Measurements from ENCODE around the gene ECI2.

Gene ECI2

DNA sequence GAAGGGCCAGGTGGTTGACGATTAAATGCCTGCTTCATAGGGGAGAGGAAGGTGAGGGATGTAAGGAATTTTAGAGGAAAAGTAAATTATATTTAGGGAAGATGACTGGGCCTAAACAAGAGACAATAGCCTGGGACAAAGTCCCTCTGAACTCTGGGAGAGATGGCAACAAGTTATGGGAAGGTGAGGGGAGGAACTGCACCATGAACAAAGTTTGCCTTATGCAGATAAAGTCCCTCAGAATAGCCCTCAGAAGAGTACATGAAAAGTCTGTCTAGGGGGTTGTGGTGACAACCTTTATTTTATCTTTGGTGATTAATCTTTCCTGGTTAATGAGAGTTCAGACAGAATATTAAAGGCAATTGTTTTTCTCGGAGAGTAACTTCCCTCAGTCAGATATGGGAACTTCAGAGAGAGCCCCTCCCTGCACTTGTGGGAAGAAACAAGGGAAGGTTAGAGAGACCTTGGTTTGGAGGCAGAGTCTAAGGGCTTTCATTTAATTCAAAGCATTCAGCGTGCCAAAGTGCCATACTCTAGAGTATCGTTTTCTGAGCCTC lies 29.3 kb downstream of the ECI2 start:
- Histone ChIP-seq H3K36me3 (ENCODE audit: insufficient read depth, low read length) (no peaks in the 10 kb centered on the region), H4K20me1 (ENCODE audit: insufficient read depth, low read length) (no peaks in the 10 kb centered on the region), H2AFZ (ENCODE audit: low read depth, low read length) (no peak overlapping the region), H3K9me3 (ENCODE audit: insufficient read depth, low read length, severe bottlenecking) (no peaks in the 10 kb centered on the region), H3K4me2 (ENCODE audit: insufficient read depth, low read length) (no peak overlapping the region), H3K79me2 (ENCODE audit: insufficient read depth, low read length) (no peaks in the 10 kb centered on the region), H3K4me3 (ENCODE audit: low read depth in 1 of 2, low read length in 2 of 2) (no peak overlapping the region), H3K27ac (ENCODE audit: low read length) (no peak overlapping the region), H3K9ac (ENCODE audit: low read depth, low read length) (no peak overlapping the region), H3K4me1 (ENCODE audit: insufficient read depth, low read length) (no peaks in the 10 kb centered on the region), H3K27me3 (ENCODE audit: insufficient read depth, low read length, poor library complexity) (no peaks in the 10 kb centered on the region)
- TF ChIP-seq EZH2 (IDR thresholded peaks at IDR 0.05; ENCODE audit: borderline replicate concordance, low read depth, low read length, severe bottlenecking) = no peak
- TF ChIP-seq, protein P1, sequence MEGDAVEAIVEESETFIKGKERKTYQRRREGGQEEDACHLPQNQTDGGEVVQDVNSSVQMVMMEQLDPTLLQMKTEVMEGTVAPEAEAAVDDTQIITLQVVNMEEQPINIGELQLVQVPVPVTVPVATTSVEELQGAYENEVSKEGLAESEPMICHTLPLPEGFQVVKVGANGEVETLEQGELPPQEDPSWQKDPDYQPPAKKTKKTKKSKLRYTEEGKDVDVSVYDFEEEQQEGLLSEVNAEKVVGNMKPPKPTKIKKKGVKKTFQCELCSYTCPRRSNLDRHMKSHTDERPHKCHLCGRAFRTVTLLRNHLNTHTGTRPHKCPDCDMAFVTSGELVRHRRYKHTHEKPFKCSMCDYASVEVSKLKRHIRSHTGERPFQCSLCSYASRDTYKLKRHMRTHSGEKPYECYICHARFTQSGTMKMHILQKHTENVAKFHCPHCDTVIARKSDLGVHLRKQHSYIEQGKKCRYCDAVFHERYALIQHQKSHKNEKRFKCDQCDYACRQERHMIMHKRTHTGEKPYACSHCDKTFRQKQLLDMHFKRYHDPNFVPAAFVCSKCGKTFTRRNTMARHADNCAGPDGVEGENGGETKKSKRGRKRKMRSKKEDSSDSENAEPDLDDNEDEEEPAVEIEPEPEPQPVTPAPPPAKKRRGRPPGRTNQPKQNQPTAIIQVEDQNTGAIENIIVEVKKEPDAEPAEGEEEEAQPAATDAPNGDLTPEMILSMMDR (IDR thresholded peaks at IDR 0.05; ENCODE audit: borderline replicate concordance, extremely low read depth, low read length, poor library complexity, severe bottlenecking) = no peak
- DNase-seq = no peak
- ATAC-seq (ENCODE audit: insufficient read depth, low read depth) = no peak

DNA sequence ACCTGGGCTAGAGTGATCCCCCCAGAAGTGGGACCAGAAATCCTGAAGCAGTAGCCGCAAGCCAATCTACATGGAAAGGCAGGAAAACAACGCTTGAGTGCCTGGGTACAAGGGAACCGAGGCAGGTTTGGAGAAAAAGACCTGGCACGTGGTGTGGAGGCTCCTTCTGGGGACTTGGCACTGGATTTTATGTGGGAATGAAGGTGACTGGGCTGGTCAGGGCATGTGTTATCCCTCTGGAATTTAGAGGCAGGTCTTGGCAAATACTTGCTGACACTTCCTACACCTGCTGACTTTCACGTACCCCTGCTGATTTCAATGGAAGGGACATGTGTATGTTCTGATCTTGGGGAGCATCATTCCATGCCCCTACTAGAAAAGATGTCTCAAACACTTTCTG lies 31.4 kb downstream of the ECI2 start:
- H2AFZ ChIP-seq (ENCODE audit: low read depth, low read length) = no peak overlapping the region

DNA sequence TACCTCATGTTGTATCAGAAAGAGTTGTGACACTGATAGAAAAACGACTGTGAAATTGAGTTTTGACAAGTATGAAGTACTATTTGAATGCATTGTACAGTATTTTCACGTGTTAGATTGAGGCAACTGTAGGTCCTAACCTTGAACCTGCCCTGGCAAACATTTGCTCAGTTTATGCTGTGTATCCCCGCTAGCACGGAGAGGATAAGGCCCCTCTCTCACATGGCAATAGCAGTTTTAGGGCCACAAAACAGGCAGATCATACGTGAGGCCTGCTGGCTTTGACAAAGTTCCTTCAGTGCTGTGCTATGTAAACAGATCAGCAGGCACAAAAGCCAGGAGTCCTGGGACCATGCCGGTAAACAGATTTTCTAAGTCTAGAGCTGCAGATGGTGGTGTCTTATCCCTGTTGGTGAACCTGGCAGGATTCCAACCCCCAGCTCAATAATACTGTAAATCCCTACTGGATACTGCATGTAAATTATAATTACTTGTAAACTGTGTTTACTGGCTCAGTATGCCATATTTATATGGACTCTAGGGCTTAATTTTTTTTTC lies 32.6 kb downstream of the ECI2 start:
- Histone ChIP-seq H3K79me2 (ENCODE audit: insufficient read depth, low read length) (no peaks in the 10 kb centered on the region), H4K20me1 (ENCODE audit: insufficient read depth, low read length) (no peaks in the 10 kb centered on the region), H2AFZ (ENCODE audit: low read depth, low read length) (no peak overlapping the region), H3K36me3 (ENCODE audit: insufficient read depth, low read length) (no peaks in the 10 kb centered on the region), H3K27ac (ENCODE audit: low read length) (no peak overlapping the region), H3K9me3 (ENCODE audit: insufficient read depth, low read length, severe bottlenecking) (no peaks in the 10 kb centered on the region), H3K27me3 (ENCODE audit: insufficient read depth, low read length, poor library complexity) (no peaks in the 10 kb centered on the region), H3K4me3 (ENCODE audit: low read depth in 1 of 2, low read length in 2 of 2) (no peak overlapping the region), H3K9ac (ENCODE audit: low read depth, low read length) (no peak overlapping the region), H3K4me2 (ENCODE audit: insufficient read depth, low read length) (no peak overlapping the region), H3K4me1 (ENCODE audit: insufficient read depth, low read length) (no peaks in the 10 kb centered on the region)
- no peak for TF ChIP-seq EZH2 (IDR thresholded peaks at IDR 0.05; ENCODE audit: borderline replicate concordance, low read depth, low read length, severe bottlenecking)
- TF ChIP-seq, protein P1 (IDR thresholded peaks at IDR 0.05; ENCODE audit: borderline replicate concordance, extremely low read depth, low read length, poor library complexity, severe bottlenecking) = no peak
- DNase-seq = no peak
- ATAC-seq (ENCODE audit: insufficient read depth, low read depth) = no peak

More for the DNA sequence above, 31.4 kb downstream of the ECI2 start:
- H3K36me3 ChIP-seq (ENCODE audit: insufficient read depth, low read length) = no peaks in the 10 kb centered on the region
- no peaks in the 10 kb centered on the region for H3K4me1 ChIP-seq (ENCODE audit: insufficient read depth, low read length)
- no peaks in the 10 kb centered on the region for H3K9me3 ChIP-seq (ENCODE audit: insufficient read depth, low read length, severe bottlenecking)
- no peaks in the 10 kb centered on the region for H3K79me2 ChIP-seq (ENCODE audit: insufficient read depth, low read length)
- H3K4me3 ChIP-seq (ENCODE audit: low read depth in 1 of 2, low read length in 2 of 2) = no peak overlapping the region
- ATAC-seq (ENCODE audit: insufficient read depth, low read depth) = no peak
- no peak overlapping the region for H3K9ac ChIP-seq (ENCODE audit: low read depth, low read length)
- H3K27me3 ChIP-seq (ENCODE audit: insufficient read depth, low read length, poor library complexity) = no peaks in the 10 kb centered on the region
- no peaks in the 10 kb centered on the region for H4K20me1 ChIP-seq (ENCODE audit: insufficient read depth, low read length)
- TF ChIP-seq EZH2 (IDR thresholded peaks at IDR 0.05; ENCODE audit: borderline replicate concordance, low read depth, low read length, severe bottlenecking) = no peak
- TF ChIP-seq, protein P1 (IDR thresholded peaks at IDR 0.05; ENCODE audit: borderline replicate concordance, extremely low read depth, low read length, poor library complexity, severe bottlenecking) = no peak
- DNase-seq = no peak
- H3K4me2 ChIP-seq (ENCODE audit: insufficient read depth, low read length) = no peak overlapping the region
- H3K27ac ChIP-seq (ENCODE audit: low read length) = no peak overlapping the region

All from DND-41 (cell line).